Measurements from ENCODE around the gene KCTD1. TPM values are rescaled to one million over a fixed set of nuclear protein-coding genes. Genes with fewer than 3 reads are reported as not detected.

KCTD1 gene
- total and polyA plus RNA-seq, 2 experiments from 2014 or later: 5.4 to 13.8 TPM

DNA sequence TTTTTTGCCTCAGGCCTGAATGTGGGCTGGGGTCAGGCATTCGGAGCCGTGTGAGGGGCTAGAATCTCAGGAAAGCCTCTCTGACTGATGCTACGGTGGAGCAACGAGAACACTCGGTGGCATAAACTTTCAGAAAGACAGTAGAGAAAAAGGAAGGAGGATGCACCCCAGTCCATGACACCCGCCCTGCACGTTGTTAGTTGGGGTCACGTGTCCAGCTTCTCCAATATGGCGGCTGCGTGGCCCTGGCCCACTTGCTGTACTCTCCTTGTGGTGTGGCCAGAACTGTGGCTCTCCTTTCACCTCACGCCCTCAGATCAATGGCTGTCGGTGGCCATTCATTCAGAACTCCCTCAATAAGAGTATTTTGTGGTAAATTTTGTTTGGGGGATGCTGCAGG lies 131.2 kb downstream of the KCTD1 start:
- WGBS (ENCODE audit: low lambda C conversion rate, missing lambda C conversion rate): 92% methylated on average over 12 of the region's 12 CpGs
- H3K9me2 ChIP-seq (replicated peaks; ENCODE audit: insufficient read depth): no peaks in the 10 kb centered on the region
- H4K20me1 ChIP-seq (ENCODE audit: insufficient read depth, poor library complexity, severe bottlenecking): no peaks in the 10 kb centered on the region
- H3K4me2 ChIP-seq: no peak overlapping the region
- H3K9me3 ChIP-seq (ENCODE audit: low read depth): no peaks in the 10 kb centered on the region
- H3K79me2 ChIP-seq: no peaks in the 10 kb centered on the region
- no peak overlapping the region for H2AFZ ChIP-seq
- H3K27me3 ChIP-seq: no peaks in the 10 kb centered on the region
- H3K27ac ChIP-seq: no peak overlapping the region
- peaks cover 4% of the 10 kb centered on the region for H3K4me1 ChIP-seq (ENCODE audit: insufficient read depth)
- no peak overlapping the region for H3K4me3 ChIP-seq
- TF ChIP-seq, protein P1, sequence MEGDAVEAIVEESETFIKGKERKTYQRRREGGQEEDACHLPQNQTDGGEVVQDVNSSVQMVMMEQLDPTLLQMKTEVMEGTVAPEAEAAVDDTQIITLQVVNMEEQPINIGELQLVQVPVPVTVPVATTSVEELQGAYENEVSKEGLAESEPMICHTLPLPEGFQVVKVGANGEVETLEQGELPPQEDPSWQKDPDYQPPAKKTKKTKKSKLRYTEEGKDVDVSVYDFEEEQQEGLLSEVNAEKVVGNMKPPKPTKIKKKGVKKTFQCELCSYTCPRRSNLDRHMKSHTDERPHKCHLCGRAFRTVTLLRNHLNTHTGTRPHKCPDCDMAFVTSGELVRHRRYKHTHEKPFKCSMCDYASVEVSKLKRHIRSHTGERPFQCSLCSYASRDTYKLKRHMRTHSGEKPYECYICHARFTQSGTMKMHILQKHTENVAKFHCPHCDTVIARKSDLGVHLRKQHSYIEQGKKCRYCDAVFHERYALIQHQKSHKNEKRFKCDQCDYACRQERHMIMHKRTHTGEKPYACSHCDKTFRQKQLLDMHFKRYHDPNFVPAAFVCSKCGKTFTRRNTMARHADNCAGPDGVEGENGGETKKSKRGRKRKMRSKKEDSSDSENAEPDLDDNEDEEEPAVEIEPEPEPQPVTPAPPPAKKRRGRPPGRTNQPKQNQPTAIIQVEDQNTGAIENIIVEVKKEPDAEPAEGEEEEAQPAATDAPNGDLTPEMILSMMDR (IDR thresholded peaks at IDR 0.05; ENCODE audit: poor library complexity): no peak
- TF ChIP-seq EZH2phosphoT487 (IDR thresholded peaks at IDR 0.05; ENCODE audit: low read depth, severe bottlenecking, unreplicated experiment) (no peak), EZH2 (IDR thresholded peaks at IDR 0.05; ENCODE audit: borderline replicate concordance) (no peak)
- H3K36me3 ChIP-seq (replicated peaks; ENCODE audit: insufficient read depth, low read depth): no peaks in the 10 kb centered on the region
- no peak for DNase-seq (ENCODE audit: low spot score)

DNA sequence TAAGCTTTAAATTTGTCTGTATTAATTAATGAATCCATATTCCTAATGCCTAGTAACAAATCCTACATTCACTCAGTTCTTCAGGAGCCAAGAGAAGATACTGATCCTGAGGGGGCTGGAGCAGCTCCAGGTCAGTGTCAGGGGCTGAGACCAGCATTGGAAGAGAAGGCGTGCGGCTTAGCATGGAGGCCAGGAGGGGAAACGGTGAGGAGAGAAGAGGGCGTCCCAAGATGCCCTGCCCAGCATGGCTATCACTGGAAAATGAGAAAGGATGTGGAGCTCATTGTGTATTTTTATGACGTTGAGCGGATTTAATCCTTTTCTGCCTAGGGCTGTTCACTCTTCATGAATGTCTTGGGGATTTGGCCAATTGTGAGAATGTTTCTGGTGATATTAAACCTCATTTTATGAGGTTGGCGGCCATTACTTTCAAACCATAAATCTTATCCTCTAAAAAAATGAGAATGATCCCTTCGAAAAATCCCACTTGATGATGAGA lies 131.7 kb downstream of the KCTD1 start:
- H2AFZ ChIP-seq: no peak overlapping the region
- no peak for DNase-seq (ENCODE audit: low spot score)
- TF ChIP-seq, protein P1 (IDR thresholded peaks at IDR 0.05; ENCODE audit: poor library complexity): no peak
- no peak for TF ChIP-seq EZH2phosphoT487 (IDR thresholded peaks at IDR 0.05; ENCODE audit: low read depth, severe bottlenecking, unreplicated experiment)
- TF ChIP-seq EZH2 (IDR thresholded peaks at IDR 0.05; ENCODE audit: borderline replicate concordance): no peak
- no peaks in the 10 kb centered on the region for H3K36me3 ChIP-seq (replicated peaks; ENCODE audit: insufficient read depth, low read depth)
- H3K4me1 ChIP-seq (ENCODE audit: insufficient read depth): peaks cover 4% of the 10 kb centered on the region
- H4K20me1 ChIP-seq (ENCODE audit: insufficient read depth, poor library complexity, severe bottlenecking): no peaks in the 10 kb centered on the region
- no peaks in the 10 kb centered on the region for H3K9me3 ChIP-seq (ENCODE audit: low read depth)
- no peak overlapping the region for H3K4me3 ChIP-seq
- WGBS (ENCODE audit: low lambda C conversion rate, missing lambda C conversion rate): 87% methylated on average over 8 of the region's 8 CpGs
- H3K79me2 ChIP-seq: no peaks in the 10 kb centered on the region
- H3K27ac ChIP-seq: no peak overlapping the region
- H3K4me2 ChIP-seq: no peak overlapping the region
- no peaks in the 10 kb centered on the region for H3K27me3 ChIP-seq
- H3K9me2 ChIP-seq (replicated peaks; ENCODE audit: insufficient read depth): no peaks in the 10 kb centered on the region

DNA sequence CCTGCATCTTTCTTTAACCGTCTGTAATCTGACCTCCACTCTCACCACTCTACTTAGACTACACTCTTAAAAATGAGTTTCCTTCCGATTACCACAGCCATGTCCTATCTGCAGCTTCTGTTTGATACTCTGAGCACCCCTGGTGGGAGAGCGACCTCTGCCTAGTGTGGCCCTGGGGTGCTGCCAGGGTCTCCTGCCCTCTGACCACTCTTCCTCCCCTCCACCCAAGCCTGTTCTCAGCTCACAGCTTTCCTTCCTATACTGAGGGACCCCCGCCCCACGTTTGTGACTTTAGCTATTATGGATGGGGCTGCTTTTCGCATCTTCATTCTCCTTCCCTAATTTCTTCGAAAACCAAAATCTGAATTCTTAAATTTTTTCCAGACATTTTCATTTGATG lies 132.7 kb downstream of the KCTD1 start:
- H3K4me1 ChIP-seq (ENCODE audit: insufficient read depth): peaks cover 4% of the 10 kb centered on the region
- H3K79me2 ChIP-seq: no peaks in the 10 kb centered on the region
- no peaks in the 10 kb centered on the region for H3K9me2 ChIP-seq (replicated peaks; ENCODE audit: insufficient read depth)
- no peak overlapping the region for H3K4me2 ChIP-seq
- 67% methylated on average over 7 of the region's 7 CpGs for WGBS (ENCODE audit: low lambda C conversion rate, missing lambda C conversion rate)
- no peak for TF ChIP-seq EZH2phosphoT487 (IDR thresholded peaks at IDR 0.05; ENCODE audit: low read depth, severe bottlenecking, unreplicated experiment)
- TF ChIP-seq, protein P1 (IDR thresholded peaks at IDR 0.05; ENCODE audit: poor library complexity): no peak
- TF ChIP-seq EZH2 (IDR thresholded peaks at IDR 0.05; ENCODE audit: borderline replicate concordance): no peak
- no peak overlapping the region for H3K4me3 ChIP-seq
- no peaks in the 10 kb centered on the region for H3K27me3 ChIP-seq
- H4K20me1 ChIP-seq (ENCODE audit: insufficient read depth, poor library complexity, severe bottlenecking): no peaks in the 10 kb centered on the region
- H3K36me3 ChIP-seq (replicated peaks; ENCODE audit: insufficient read depth, low read depth): no peaks in the 10 kb centered on the region
- H3K27ac ChIP-seq: no peak overlapping the region
- no peak overlapping the region for H2AFZ ChIP-seq
- no peaks in the 10 kb centered on the region for H3K9me3 ChIP-seq (ENCODE audit: low read depth)
- no peak for DNase-seq (ENCODE audit: low spot score)
